Kidney (tissue), 14 donors: ENCODE results near the gene SOX6. TPM values are rescaled to one million over a fixed set of nuclear protein-coding genes. Genes with fewer than 3 reads are reported as not detected.

Source experiments
- DNase-seq, 5 donors: peaks; one replicate each; pipeline ENCODE4 v3.0.0-alpha.2; 2013 to 2020
- FAIRE-seq: peaks from 2 replicates; lab custom pipeline; 2012; peaks lifted over from hg19 to GRCh38; lab: Jason Lieb, UNC
- H3K27ac ChIP-seq, 2 donors: one replicate each; pipeline ENCODE4 v1.7.0; 2013; ENCODE audit warnings: low read depth in 2 of 2, low read length in 2 of 2, inconsistent platforms in 1 of 2
- H3K27me3 ChIP-seq: one replicate; pipeline ENCODE4 v1.7.1; 2013; ENCODE audit warnings: low read length, inconsistent platforms; ENCODE audit not compliant: control insufficient read depth, insufficient read depth
- H3K36me3 ChIP-seq, 3 donors: one replicate each; pipeline versions ENCODE4 v1.7.0 to v1.7.1; 2013; ENCODE audit warnings: low read length in 3 of 3, control low read depth in 1 of 3, inconsistent platforms in 1 of 3; ENCODE audit not compliant: insufficient read depth in 3 of 3, control insufficient read depth in 2 of 3
- H3K4me1 ChIP-seq, 3 donors: one replicate each; pipeline versions ENCODE4 v1.7.0 to v1.7.1; 2013; ENCODE audit warnings: low read length in 3 of 3, inconsistent platforms in 1 of 3, low read depth in 1 of 3; ENCODE audit not compliant: control insufficient read depth in 2 of 3, insufficient read depth in 2 of 3
- H3K4me3 ChIP-seq, 3 donors: one replicate each; pipeline versions ENCODE4 v1.7.0 to v1.8.1; 2013; ENCODE audit warnings: low read length in 3 of 3, control low read depth in 1 of 3, inconsistent platforms in 1 of 3
- H3K9ac ChIP-seq, 3 donors: one replicate each; pipeline versions ENCODE4 v1.7.0 to v1.7.1; 2013; ENCODE audit warnings: low read length in 3 of 3, control low read depth in 1 of 3, inconsistent platforms in 1 of 3
- H3K9me3 ChIP-seq, 3 donors: one replicate each; pipeline versions ENCODE4 v1.7.0 to v1.7.1; 2013; ENCODE audit warnings: low read length in 3 of 3, control low read depth in 1 of 3, inconsistent platforms in 1 of 3; ENCODE audit not compliant: control insufficient read depth in 2 of 3, insufficient read depth in 1 of 3
- intact Hi-C: fragments of 100-400 bp; cut with DNase I; formaldehyde crosslinking; loops from one replicate; pipeline ENCODE4 v1.11.1; 2022
- polyA plus RNA-seq: library from polyadenylated mRNA; stranded (reverse); fragments of 350-450 nt; fragmentation: Illumina TruSeq; extraction: RNeasy Lipid Tissue Mini Kit (QIAGEN cat#74804); gene quantifications from one replicate; pipeline ENCODE4 v1.2.3, GENCODE V29; 2014; ENCODE audit warnings: low read depth, low replicate concordance; ENCODE audit not compliant: insufficient read depth
- total RNA-seq: library from RNA; stranded (reverse); fragmentation: NEBNext Ultra II Directional; extraction: Animal tissue kit (Norgen Biotek cat#: 25700); gene quantifications from one replicate; pipeline ENCODE4 v1.2.1, GENCODE V29; 2021
- TF ChIP-seq, protein P1 (sequence below): IDR thresholded peaks from 3 replicates; pipeline ENCODE4 v1.5.1; 2012; ENCODE audit warnings: mild to moderate bottlenecking, moderate library complexity, borderline replicate concordance; ENCODE audit not compliant: insufficient read depth; ENCODE audit errors: extremely low read depth
- donor health status: control.
- donor health status: control.
- donor health status: control.
- donor health status: control.
- donor health status: control.
- donor health status: DM: yes; HTN: yes; CAD: no.
- donor health status: Normal renal cell carcinoma (clear cell type).

SOX6 gene
- total and polyA plus RNA-seq, 2 donors from 2014 or later, result 5.0 to 47.3 TPM

DNA sequence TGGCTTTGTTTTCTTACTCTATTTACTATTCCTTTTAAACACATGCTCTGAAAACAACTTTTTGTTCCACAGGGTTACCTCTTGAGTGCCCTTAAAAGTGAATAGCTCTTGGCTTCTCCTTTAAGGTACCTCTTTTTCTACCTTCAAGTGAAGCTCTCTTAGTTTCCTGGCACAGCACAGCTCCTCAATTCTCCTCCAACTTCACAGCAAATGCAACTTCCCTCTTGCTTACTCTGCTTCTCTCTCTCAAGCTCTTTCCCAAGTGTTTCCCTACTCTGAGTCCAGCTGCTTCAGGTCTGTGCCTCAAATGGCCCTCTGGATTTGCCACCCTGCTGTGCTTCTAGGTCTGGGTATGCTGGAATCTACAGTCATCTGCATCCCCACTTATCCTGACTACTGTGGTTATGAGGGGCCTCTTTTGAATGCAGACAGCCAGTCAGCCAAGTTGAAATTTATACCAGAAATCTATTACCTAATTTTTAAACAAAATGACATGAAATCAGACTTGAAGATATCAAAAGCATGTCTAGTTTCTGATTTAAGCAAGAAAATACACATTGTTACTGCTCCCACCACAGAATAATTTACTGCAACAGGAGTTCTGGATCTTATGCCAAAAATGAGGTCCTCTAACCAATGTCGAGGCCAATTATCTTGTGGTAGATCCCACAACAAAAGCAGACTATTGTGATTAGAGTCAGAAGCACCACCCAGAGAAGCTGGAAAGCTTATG, 371.1 kb downstream of the SOX6 start:
- FAIRE-seq, result no peak

DNA sequence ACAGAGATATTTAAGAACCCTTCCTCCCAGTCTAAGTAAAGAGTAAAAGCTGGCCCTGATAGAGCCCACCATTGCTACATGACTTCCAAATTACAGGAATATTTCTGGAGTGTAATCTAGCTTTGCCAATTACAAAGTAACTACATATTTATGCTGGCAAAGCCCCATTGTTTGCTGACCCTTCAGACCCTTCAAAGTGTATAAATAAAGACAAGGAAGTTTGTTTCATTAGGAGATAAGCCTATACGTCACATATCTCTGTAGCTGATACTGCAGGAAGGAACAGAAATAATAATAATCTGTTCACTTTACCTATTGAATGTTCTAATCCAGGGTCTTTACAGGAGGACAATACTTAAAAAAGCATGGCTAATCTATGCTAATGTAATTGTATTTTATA, 375.1 kb downstream of the SOX6 start:
- no peaks in the 10 kb centered on the region for H3K4me1 ChIP-seq
- H3K27me3 ChIP-seq, result no peaks in the 10 kb centered on the region
- no peak overlapping the region for H3K4me3 ChIP-seq
- H3K27ac ChIP-seq, result no peak overlapping the region
- no peaks in the 10 kb centered on the region for H3K9me3 ChIP-seq
- DNase-seq (no peak), FAIRE-seq (no peak)
- H3K36me3 ChIP-seq, result peaks cover 0 to 9% (median 4%) of the 10 kb centered on the region in 3 donors
- TF ChIP-seq, protein P1, sequence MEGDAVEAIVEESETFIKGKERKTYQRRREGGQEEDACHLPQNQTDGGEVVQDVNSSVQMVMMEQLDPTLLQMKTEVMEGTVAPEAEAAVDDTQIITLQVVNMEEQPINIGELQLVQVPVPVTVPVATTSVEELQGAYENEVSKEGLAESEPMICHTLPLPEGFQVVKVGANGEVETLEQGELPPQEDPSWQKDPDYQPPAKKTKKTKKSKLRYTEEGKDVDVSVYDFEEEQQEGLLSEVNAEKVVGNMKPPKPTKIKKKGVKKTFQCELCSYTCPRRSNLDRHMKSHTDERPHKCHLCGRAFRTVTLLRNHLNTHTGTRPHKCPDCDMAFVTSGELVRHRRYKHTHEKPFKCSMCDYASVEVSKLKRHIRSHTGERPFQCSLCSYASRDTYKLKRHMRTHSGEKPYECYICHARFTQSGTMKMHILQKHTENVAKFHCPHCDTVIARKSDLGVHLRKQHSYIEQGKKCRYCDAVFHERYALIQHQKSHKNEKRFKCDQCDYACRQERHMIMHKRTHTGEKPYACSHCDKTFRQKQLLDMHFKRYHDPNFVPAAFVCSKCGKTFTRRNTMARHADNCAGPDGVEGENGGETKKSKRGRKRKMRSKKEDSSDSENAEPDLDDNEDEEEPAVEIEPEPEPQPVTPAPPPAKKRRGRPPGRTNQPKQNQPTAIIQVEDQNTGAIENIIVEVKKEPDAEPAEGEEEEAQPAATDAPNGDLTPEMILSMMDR, result no peak
- intact Hi-C loops, result no loop called here
- no peak overlapping the region for H3K9ac ChIP-seq

More for the DNA sequence above, 371.1 kb downstream of the SOX6 start:
- H3K9me3 ChIP-seq, result no peaks in the 10 kb centered on the region
- H3K4me3 ChIP-seq, result no peak overlapping the region
- intact Hi-C loops, result no loop called here
- no peak overlapping the region for H3K27ac ChIP-seq
- no peaks in the 10 kb centered on the region for H3K27me3 ChIP-seq
- TF ChIP-seq, protein P1, result no peak
- no peak overlapping the region for H3K9ac ChIP-seq
- DNase-seq, result no peak
- H3K36me3 ChIP-seq, result peaks cover 0 to 7% (median 4%) of the 10 kb centered on the region in 3 donors
- no peaks in the 10 kb centered on the region for H3K4me1 ChIP-seq

DNA sequence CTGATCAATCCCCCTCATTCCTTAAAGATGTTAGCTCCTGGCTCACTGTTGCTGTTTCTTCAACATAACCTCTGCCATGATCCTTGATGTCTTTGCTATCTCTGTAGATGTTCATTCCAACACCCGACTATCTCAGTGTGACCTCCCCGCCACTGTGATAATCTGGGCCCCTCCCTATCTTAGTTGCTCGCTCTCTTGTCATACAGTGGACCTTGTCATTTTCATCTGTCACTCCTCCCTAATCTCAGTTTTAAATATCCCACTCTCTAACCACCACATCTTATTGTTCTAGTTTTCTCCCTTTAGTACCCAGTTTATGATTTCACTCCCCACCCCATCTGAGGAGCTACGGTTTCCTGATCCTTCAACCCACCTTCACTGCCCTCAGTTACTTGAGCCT, 379.2 kb downstream of the SOX6 start:
- Histone ChIP-seq H3K4me1 (no peaks in the 10 kb centered on the region), H3K27ac (no peak overlapping the region), H3K4me3 (no peak overlapping the region), H3K36me3 (peaks cover 0 to 6% (median 0%) of the 10 kb centered on the region in 3 donors), H3K27me3 (no peaks in the 10 kb centered on the region), H3K9me3 (no peaks in the 10 kb centered on the region), H3K9ac (no peak overlapping the region)
- FAIRE-seq, result no peak
- intact Hi-C loops, result no loop called here
- TF ChIP-seq, protein P1, result no peak
- DNase-seq, result no peak
